Lower leg skin (tissue), 4 donors: ENCODE data around the gene RAD23B. TPM values are rescaled to one million over a fixed set of nuclear protein-coding genes. Genes with fewer than 3 reads are reported as not detected.

ENCODE experiments used
- DNase-seq, 2 donors: peaks; one replicate each; pipeline ENCODE4 v3.0.0-alpha.2; 2019; ENCODE audit warnings: low spot score in 2 of 2
- H3K4me3 ChIP-seq: fragments of 200-600 bp; sonication (generic); 2 replicates; pipeline ENCODE4 v1.5.1; 2017; ENCODE audit warnings: mild to moderate bottlenecking, low read depth; ENCODE audit not compliant: poor library complexity, severe bottlenecking
- CTCF ChIP-seq, 3 donors: fragments of 450-650 bp; IDR thresholded peaks; one replicate each; pipeline ENCODE4 v1.5.1; 2016; ENCODE audit warnings: antibody characterized with exemption in 3 of 3, mild to moderate bottlenecking in 3 of 3, moderate library complexity in 2 of 3
- POLR2A ChIP-seq, 2 donors: fragments of 450-650 bp; IDR thresholded peaks; one replicate each; pipeline ENCODE4 v1.6.1; 2016 to 2017; ENCODE audit warnings: antibody characterized with exemption in 2 of 2, mild to moderate bottlenecking in 1 of 2, moderate library complexity in 1 of 2
- WGBS, 2 donors: methylation state at CpG; one replicate each; pipeline ENCODE4 v1.1.5; 2018; 5-methylcytosine and 5-hydroxymethylcytosine counted together
- intact Hi-C: fragments of 100-400 bp; cut with DNase I; formaldehyde crosslinking; loops from one replicate; pipeline ENCODE4 v1.15.0; 2023; ENCODE audit warnings: low total_unique reads
- total RNA-seq, 4 donors: library from RNA; depleted of rRNA; stranded (reverse); fragments of >200 nt; gene quantifications; one replicate each; pipeline ENCODE4 v1.1.0, GENCODE V29; 2016

Gene RAD23B
- total RNA-seq, 4 donors from 2014 or later, result 88.6 to 136 (median 114) TPM

GRCh38 chr9:107276966-107277710, 5.9 kb upstream of the RAD23B start:
- intact Hi-C loops, result no loop called here
- 59 to 66% methylated on average over 5 of the region's 5 CpGs for WGBS, 2 donors
- no peak for DNase-seq

GRCh38 chr9:107277801-107278200, 5.3 kb upstream of the RAD23B start:
- intact Hi-C loops, result no loop called here
- WGBS, 2 donors, result 91 to 97% methylated on average over 3 to 5 of the region's 5 CpGs
- H3K4me3 ChIP-seq, result no peak overlapping the region
- TF ChIP-seq POLR2A (IDR thresholded peaks at IDR 0.05), result no peak
- TF ChIP-seq CTCF (IDR thresholded peaks at IDR 0.05), result no peak
- no peak for DNase-seq

More at GRCh38 chr9:107276966-107277710, 5.9 kb upstream of the RAD23B start:
- no peak overlapping the region for H3K4me3 ChIP-seq
- TF ChIP-seq CTCF (IDR thresholded peaks at IDR 0.05) (no peak), POLR2A (IDR thresholded peaks at IDR 0.05) (no peak)

DNA sequence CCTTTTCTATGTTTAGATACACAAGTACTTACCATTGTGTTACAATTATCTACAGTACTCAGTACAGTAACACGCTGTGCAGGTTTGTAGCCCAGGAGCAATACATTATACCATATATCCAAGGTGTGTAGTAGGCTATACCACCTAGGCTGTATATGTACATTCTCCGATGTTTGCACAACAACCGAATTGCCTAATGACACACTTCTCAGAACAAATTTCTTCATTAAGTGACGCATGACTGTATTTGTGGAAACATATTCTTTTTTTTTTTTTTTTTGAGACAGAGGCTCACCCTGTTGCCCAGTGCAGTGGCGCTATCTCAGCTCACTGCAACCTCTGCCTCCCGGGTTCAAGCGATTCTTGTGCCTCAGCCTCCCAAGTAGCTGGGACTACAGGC, 4.0 kb upstream of the RAD23B start:
- TF ChIP-seq CTCF (IDR thresholded peaks at IDR 0.05) (no peak), POLR2A (IDR thresholded peaks at IDR 0.05) (no peak)
- WGBS, 2 donors, result 92 to 93% methylated on average over 7 of the region's 7 CpGs
- H3K4me3 ChIP-seq, result no peak overlapping the region
- no peak for DNase-seq
- intact Hi-C loops, result no loop called here

- TF ChIP-seq POLR2A (IDR thresholded peaks at IDR 0.05) (no peak), CTCF (IDR thresholded peaks at IDR 0.05) (no peak)
- intact Hi-C loops, result no loop called here
- no peak overlapping the region for H3K4me3 ChIP-seq
- 72 to 73% methylated on average over 3 of the region's 3 CpGs for WGBS, 2 donors
- DNase-seq, result no peak
Observed at GRCh38 chr9:107280543-107280942, 2.5 kb upstream of the RAD23B start.

GRCh38 chr9:107281184-107281583, 1.9 kb upstream of the RAD23B start:
- TF ChIP-seq CTCF (IDR thresholded peaks at IDR 0.05) (no peak), POLR2A (IDR thresholded peaks at IDR 0.05) (no peak)

More at GRCh38 chr9:107281184-107281583, 1.9 kb upstream of the RAD23B start:
- WGBS, 2 donors, result 34 to 47% methylated on average over 1 of the region's 1 CpG
- intact Hi-C loops, result no loop called here
- H3K4me3 ChIP-seq, result no peak overlapping the region
- DNase-seq, result no peak
